Right lobe of liver (tissue), 4 donors: ENCODE results near the gene ACOX3.

Source experiments
- POLR2A ChIP-seq: fragments of 450-650 bp; IDR thresholded peaks from one replicate; pipeline ENCODE4 v1.6.1; 2017; ENCODE audit warnings: antibody characterized with exemption, mild to moderate bottlenecking
- TF ChIP-seq, protein P1 (sequence below), 4 donors: fragments of 200-600 bp in 3 of 4; fragments of 450-650 bp in 1 of 4; IDR thresholded peaks; one replicate each; pipeline versions ENCODE4 v1.5.1 to v1.8.0; 2016 to 2022; ENCODE audit warnings: antibody characterized with exemption in 4 of 4, mild to moderate bottlenecking in 2 of 4
- donor health status: DM: no; HTN: no; CAD: no.
- donor health status: DM: no; HTN: no; CAD: no.
- donor health status: DM: no; HTN: yes; CAD: no.

DNA sequence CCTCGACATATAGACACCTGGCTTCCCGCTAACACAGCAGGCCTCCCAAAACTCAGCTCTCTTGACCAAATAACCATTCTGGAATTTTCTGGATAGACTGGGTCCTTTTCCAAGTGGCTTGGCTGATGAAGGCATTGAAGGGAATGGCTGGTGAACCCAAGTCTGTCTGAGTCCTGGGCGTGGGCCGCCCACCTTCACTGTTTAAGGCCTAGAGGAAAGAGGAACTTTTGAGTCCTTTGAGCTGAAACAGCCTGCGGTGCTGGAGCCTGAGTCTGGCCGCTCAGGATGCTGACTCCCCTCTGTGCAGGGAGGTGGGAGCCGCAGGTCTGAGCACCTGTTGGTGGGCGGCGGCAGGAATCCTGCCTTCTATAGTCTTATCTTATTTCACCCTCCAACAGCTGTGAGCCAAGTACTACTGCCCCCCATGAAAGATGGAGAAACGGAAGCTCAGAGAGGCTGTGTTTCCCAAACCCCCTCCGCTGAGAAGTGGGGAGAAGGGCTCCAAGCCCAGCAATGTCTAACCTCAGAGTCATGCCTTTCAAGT, 23.4 kb downstream of the ACOX3 start:
- TF ChIP-seq, protein P1, sequence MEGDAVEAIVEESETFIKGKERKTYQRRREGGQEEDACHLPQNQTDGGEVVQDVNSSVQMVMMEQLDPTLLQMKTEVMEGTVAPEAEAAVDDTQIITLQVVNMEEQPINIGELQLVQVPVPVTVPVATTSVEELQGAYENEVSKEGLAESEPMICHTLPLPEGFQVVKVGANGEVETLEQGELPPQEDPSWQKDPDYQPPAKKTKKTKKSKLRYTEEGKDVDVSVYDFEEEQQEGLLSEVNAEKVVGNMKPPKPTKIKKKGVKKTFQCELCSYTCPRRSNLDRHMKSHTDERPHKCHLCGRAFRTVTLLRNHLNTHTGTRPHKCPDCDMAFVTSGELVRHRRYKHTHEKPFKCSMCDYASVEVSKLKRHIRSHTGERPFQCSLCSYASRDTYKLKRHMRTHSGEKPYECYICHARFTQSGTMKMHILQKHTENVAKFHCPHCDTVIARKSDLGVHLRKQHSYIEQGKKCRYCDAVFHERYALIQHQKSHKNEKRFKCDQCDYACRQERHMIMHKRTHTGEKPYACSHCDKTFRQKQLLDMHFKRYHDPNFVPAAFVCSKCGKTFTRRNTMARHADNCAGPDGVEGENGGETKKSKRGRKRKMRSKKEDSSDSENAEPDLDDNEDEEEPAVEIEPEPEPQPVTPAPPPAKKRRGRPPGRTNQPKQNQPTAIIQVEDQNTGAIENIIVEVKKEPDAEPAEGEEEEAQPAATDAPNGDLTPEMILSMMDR (IDR thresholded peaks at IDR 0.05) = no peak
- no peak for TF ChIP-seq POLR2A
